Measurements from ENCODE around the gene EXOC6B.

Gene EXOC6B

GRCh38 chr2:72825257-72826155 lies at the start of gene EXOC6B:
EXOC6B (minus strand) TSS chr2:72826033.
- peak; percentile 79 to 92 for DNase-seq (ENCODE audit: low read depth in 2 of 2)

GRCh38 chr2:72871880-72872279 lies 46.0 kb upstream of the EXOC6B start:
- DNase-seq (ENCODE audit: low read depth in 2 of 2) = no peak

- DNase-seq (ENCODE audit: low read depth in 2 of 2) = no peak
Observed at GRCh38 chr2:72871060-72871459, 45.2 kb upstream of the EXOC6B start.

- peak in 1 of 2 experiments; percentile 25 for DNase-seq (ENCODE audit: low read depth in 2 of 2)
Observed at GRCh38 chr2:72864500-72864899, 38.7 kb upstream of the EXOC6B start.

GRCh38 chr2:72863046-72863445 lies 37.2 kb upstream of the EXOC6B start:
- no peak for DNase-seq (ENCODE audit: low read depth in 2 of 2)

GRCh38 chr2:72862239-72862988 lies 36.6 kb upstream of the EXOC6B start:
- peak; percentile 74 to 84 for DNase-seq (ENCODE audit: low read depth in 2 of 2)

- peak; percentile 24 to 28 for DNase-seq (ENCODE audit: low read depth in 2 of 2)
Observed at GRCh38 chr2:72859831-72860262, 34.0 kb upstream of the EXOC6B start.

GRCh38 chr2:72851333-72851732 lies 25.5 kb upstream of the EXOC6B start:
- no peak for DNase-seq (ENCODE audit: low read depth in 2 of 2)

GRCh38 chr2:72849138-72849462 lies 23.3 kb upstream of the EXOC6B start:
- no peak for DNase-seq (ENCODE audit: low read depth in 2 of 2)

- DNase-seq (ENCODE audit: low read depth in 2 of 2) = no peak
Observed at GRCh38 chr2:72848436-72849137, 22.8 kb upstream of the EXOC6B start.

GRCh38 chr2:72847534-72848315 lies 21.9 kb upstream of the EXOC6B start:
- DNase-seq (ENCODE audit: low read depth in 2 of 2) = no peak

GRCh38 chr2:72846171-72847095 lies 20.6 kb upstream of the EXOC6B start:
- DNase-seq (ENCODE audit: low read depth in 2 of 2) = no peak

- DNase-seq (ENCODE audit: low read depth in 2 of 2) = no peak
Observed at GRCh38 chr2:72843301-72843700, 17.5 kb upstream of the EXOC6B start.

- DNase-seq (ENCODE audit: low read depth in 2 of 2) = no peak
Observed at GRCh38 chr2:72841462-72842125, 15.8 kb upstream of the EXOC6B start.

GRCh38 chr2:72840066-72840465 lies 14.2 kb upstream of the EXOC6B start:
- no peak for DNase-seq (ENCODE audit: low read depth in 2 of 2)

- DNase-seq (ENCODE audit: low read depth in 2 of 2) = no peak
Observed at GRCh38 chr2:72837171-72837570, 11.3 kb upstream of the EXOC6B start.

GRCh38 chr2:72835403-72835802 lies 9.6 kb upstream of the EXOC6B start:
- DNase-seq (ENCODE audit: low read depth in 2 of 2) = no peak

GRCh38 chr2:72834596-72834995 lies 8.8 kb upstream of the EXOC6B start:
- DNase-seq (ENCODE audit: low read depth in 2 of 2) = no peak

- DNase-seq (ENCODE audit: low read depth in 2 of 2) = no peak
Observed at GRCh38 chr2:72833084-72833714, 7.4 kb upstream of the EXOC6B start.

All from stimulated activated CD4-positive, alpha-beta T cell treated with anti-CD3 and anti-CD28 coated beads, Interleukin-12 subunit alpha, Interleukin-12 subunit beta, amount 100 ng/mL, for 24 hours (primary cell).